OCI-M1 (cell line): Measurements from ENCODE around the gene FYB1.
"Not testable (repeated sequence)": the region's sequence is repeated elsewhere in the genome, so short reads cannot be mapped to it uniquely, and the experiment has no call there.

Experiments used
- DNase-seq: peaks from one replicate; lab custom pipeline; 2025; lab: John Stamatoyannopoulos, UW

Gene FYB1

GRCh38 chr5:39228596-39228995 lies 9.2 kb upstream of the FYB1 start:
- DNase-seq = no peak

GRCh38 chr5:39226558-39226957 lies 7.2 kb upstream of the FYB1 start:
- DNase-seq = no peak

GRCh38 chr5:39226100-39226451 lies 6.7 kb upstream of the FYB1 start:
- no peak for DNase-seq

GRCh38 chr5:39225405-39226099 lies 6.2 kb upstream of the FYB1 start:
- DNase-seq = no peak

- DNase-seq = peak; percentile 90
Measured at GRCh38 chr5:39224196-39224761, 4.9 kb upstream of the FYB1 start.

GRCh38 chr5:39223565-39224156 lies 4.3 kb upstream of the FYB1 start:
- DNase-seq = peak; percentile 77

GRCh38 chr5:39221671-39222070 lies 2.3 kb upstream of the FYB1 start:
- DNase-seq = not testable (repeated sequence)

- no peak for DNase-seq
Measured at GRCh38 chr5:39220280-39221030, 1.1 kb upstream of the FYB1 start.

- peak; percentile 86 for DNase-seq
Measured at GRCh38 chr5:39218482-39219402, 621 bp downstream of the FYB1 start.

- peak; percentile 90 for DNase-seq
Measured at GRCh38 chr5:39217365-39218281, 1.7 kb downstream of the FYB1 start.

- no peak for DNase-seq
Measured at GRCh38 chr5:39216631-39217030, 2.7 kb downstream of the FYB1 start.

GRCh38 chr5:39215857-39216256 lies 3.5 kb downstream of the FYB1 start:
- no peak for DNase-seq

- no peak for DNase-seq
Measured at GRCh38 chr5:39214912-39215709, 4.3 kb downstream of the FYB1 start.

- no peak for DNase-seq
Measured at GRCh38 chr5:39213447-39214207, 5.7 kb downstream of the FYB1 start.

GRCh38 chr5:39211773-39212172 lies 7.6 kb downstream of the FYB1 start:
- no peak for DNase-seq

GRCh38 chr5:39209924-39210323 lies 9.4 kb downstream of the FYB1 start:
- DNase-seq = no peak

- no peak for DNase-seq
Measured at GRCh38 chr5:39208471-39208870, 10.9 kb downstream of the FYB1 start.

GRCh38 chr5:39207345-39208045 lies 11.9 kb downstream of the FYB1 start:
- DNase-seq = no peak
